Effector memory CD4-positive, alpha-beta T cell (primary cell): ENCODE results near the gene MYO7B.

ENCODE experiments used
- DNase-seq, 3 donors: peaks; one replicate each; pipeline ENCODE4 v3.0.0-alpha.2; 2020
- H3K27ac ChIP-seq: 2 replicates; pipeline ENCODE4 v1.7.0; 2013; ENCODE audit warnings: mild to moderate bottlenecking, low read length, moderate library complexity; ENCODE audit not compliant: insufficient read depth, poor library complexity, severe bottlenecking
- H3K27me3 ChIP-seq: replicated peaks from 2 replicates; pipeline ENCODE4 v1.7.0; 2013; ENCODE audit warnings: mild to moderate bottlenecking, low read length; ENCODE audit not compliant: insufficient read depth, control insufficient read depth, poor library complexity, severe bottlenecking
- H3K36me3 ChIP-seq: 2 replicates; pipeline ENCODE4 v1.7.0; 2013; ENCODE audit warnings: mild to moderate bottlenecking, low read length, moderate library complexity; ENCODE audit not compliant: control insufficient read depth, insufficient read depth
- H3K4me1 ChIP-seq: 2 replicates; pipeline ENCODE4 v1.7.0; 2013; ENCODE audit warnings: low read length, mild to moderate bottlenecking; ENCODE audit not compliant: control insufficient read depth, insufficient read depth, poor library complexity, severe bottlenecking
- H3K4me3 ChIP-seq: 2 replicates; pipeline ENCODE4 v1.7.0; 2013; ENCODE audit warnings: low read length, low read depth, mild to moderate bottlenecking; ENCODE audit not compliant: insufficient read depth, poor library complexity, severe bottlenecking
- H3K9me3 ChIP-seq: 2 replicates; pipeline ENCODE4 v1.7.0; 2013; ENCODE audit warnings: mild to moderate bottlenecking, low read length, moderate library complexity; ENCODE audit not compliant: control insufficient read depth

MYO7B gene

GRCh38 chr2:127630864-127631540 lies 95.5 kb downstream of the MYO7B start:
- Histone ChIP-seq H3K9me3 (no peaks in the 10 kb centered on the region), H3K27ac (no peak overlapping the region), H3K36me3 (no peaks in the 10 kb centered on the region), H3K4me1 (peaks cover 18% of the 10 kb centered on the region), H3K27me3 (no peaks in the 10 kb centered on the region), H3K4me3 (no peak overlapping the region)
- no peak for DNase-seq

GRCh38 chr2:127631541-127631996 lies 96.1 kb downstream of the MYO7B start:
- no peaks in the 10 kb centered on the region for H3K27me3 ChIP-seq
- no peaks in the 10 kb centered on the region for H3K36me3 ChIP-seq
- H3K4me3 ChIP-seq: no peak overlapping the region
- no peak for DNase-seq
- H3K4me1 ChIP-seq: peaks cover 23% of the 10 kb centered on the region
- no peaks in the 10 kb centered on the region for H3K9me3 ChIP-seq
- no peak overlapping the region for H3K27ac ChIP-seq

- peaks cover 28% of the 10 kb centered on the region for H3K4me1 ChIP-seq
- H3K36me3 ChIP-seq: no peaks in the 10 kb centered on the region
- DNase-seq: no peak
- no peak overlapping the region for H3K27ac ChIP-seq
- H3K9me3 ChIP-seq: no peaks in the 10 kb centered on the region
- no peak overlapping the region for H3K4me3 ChIP-seq
- no peaks in the 10 kb centered on the region for H3K27me3 ChIP-seq
These were observed 96.6 kb downstream of the MYO7B start for GRCh38 chr2:127631997-127632581.

GRCh38 chr2:127632592-127633489 lies 97.4 kb downstream of the MYO7B start:
- Histone ChIP-seq H3K9me3 (no peaks in the 10 kb centered on the region), H3K4me1 (peaks cover 36% of the 10 kb centered on the region), H3K4me3 (no peak overlapping the region), H3K36me3 (no peaks in the 10 kb centered on the region), H3K27me3 (no peaks in the 10 kb centered on the region), H3K27ac (no peak overlapping the region)
- no peak for DNase-seq

GRCh38 chr2:127633556-127634065 lies 98.1 kb downstream of the MYO7B start:
- no peak for DNase-seq
- H3K9me3 ChIP-seq: no peaks in the 10 kb centered on the region
- H3K4me3 ChIP-seq: no peak overlapping the region
- no peaks in the 10 kb centered on the region for H3K27me3 ChIP-seq
- H3K4me1 ChIP-seq: peaks cover 44% of the 10 kb centered on the region
- H3K36me3 ChIP-seq: no peaks in the 10 kb centered on the region
- no peak overlapping the region for H3K27ac ChIP-seq

GRCh38 chr2:127634066-127634617 lies 98.7 kb downstream of the MYO7B start:
- no peak overlapping the region for H3K4me3 ChIP-seq
- no peak for DNase-seq
- no peak overlapping the region for H3K27ac ChIP-seq
- H3K4me1 ChIP-seq: peaks cover 49% of the 10 kb centered on the region
- no peaks in the 10 kb centered on the region for H3K36me3 ChIP-seq
- no peaks in the 10 kb centered on the region for H3K9me3 ChIP-seq
- H3K27me3 ChIP-seq: no peaks in the 10 kb centered on the region

GRCh38 chr2:127634626-127635379 lies 99.3 kb downstream of the MYO7B start:
- H3K4me1 ChIP-seq: peaks cover 55% of the 10 kb centered on the region

GRCh38 chr2:127635380-127636237 lies 100.1 kb downstream of the MYO7B start:
- peaks cover 63% of the 10 kb centered on the region for H3K4me1 ChIP-seq
- DNase-seq: no peak
- no peak overlapping the region for H3K27ac ChIP-seq
- no peaks in the 10 kb centered on the region for H3K9me3 ChIP-seq
- H3K36me3 ChIP-seq: no peaks in the 10 kb centered on the region
- H3K27me3 ChIP-seq: no peaks in the 10 kb centered on the region
- no peak overlapping the region for H3K4me3 ChIP-seq

More at GRCh38 chr2:127634626-127635379, 99.3 kb downstream of the MYO7B start:
- Histone ChIP-seq H3K36me3 (no peaks in the 10 kb centered on the region), H3K27ac (no peak overlapping the region), H3K27me3 (no peaks in the 10 kb centered on the region), H3K4me3 (no peak overlapping the region), H3K9me3 (no peaks in the 10 kb centered on the region)
- DNase-seq: no peak
